Measurements from ENCODE around the gene GDNF.

DNA sequence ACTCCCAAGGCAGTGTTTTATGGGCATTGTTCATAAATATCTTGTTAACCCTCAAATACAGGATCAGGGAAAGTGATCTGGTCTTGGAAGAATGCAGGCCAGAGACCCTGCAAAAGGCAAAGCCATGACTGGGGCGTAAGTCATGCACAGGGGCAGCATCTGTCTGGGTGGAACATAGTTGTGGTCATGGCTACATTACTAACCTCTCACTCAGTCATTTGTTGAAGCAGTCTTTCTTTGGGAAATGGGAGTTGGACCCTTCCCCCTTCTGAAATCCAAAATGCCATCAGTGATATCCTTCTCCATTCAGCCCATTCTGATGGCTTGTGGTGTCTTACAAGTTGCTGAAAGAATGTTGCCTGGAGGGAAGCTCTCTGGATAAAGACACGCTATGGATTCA lies 68.1 kb downstream of the GDNF start:
- no peak for TF ChIP-seq POLR2A (IDR thresholded peaks at IDR 0.05; ENCODE audit: low read length)
- no peak for TF ChIP-seq GATA1 (IDR thresholded peaks at IDR 0.05; ENCODE audit: low read depth, low read length)
